ENCODE measurements around the gene GTF2F2. TPM values are rescaled to one million over a fixed set of nuclear protein-coding genes. Genes with fewer than 3 reads are reported as not detected.

GTF2F2 gene
- polyA plus RNA-seq (2012; ENCODE audit: insufficient read depth, insufficient read length, low read depth), result 15.4 TPM

- Histone ChIP-seq H3K36me3 (no peaks in the 10 kb centered on the region), H3K4me1 (0 out of 2 replicates have a peak, but pooled peaks cover 4% of the 10 kb centered on the region), H3K4me3 (ENCODE audit: low read depth, low read length) (peak within 1 kb of the TSS; percentile 93), H3K27me3 (no peaks in the 10 kb centered on the region), H3K9me3 (no peaks in the 10 kb centered on the region)
- DNase-seq, result peak; percentile 89
- TF ChIP-seq CTCF (IDR thresholded peaks at IDR 0.05; ENCODE audit: low read depth, low read length), result no peak
Measured at GRCh38 chr13:45119991-45120864, at the start of gene GTF2F2. TSS of gene GTF2F2 (plus strand) at chr13:45120510. CDS start at chr13:45120656, 146 bp downstream.

- Histone ChIP-seq H3K27me3 (no peaks in the 10 kb centered on the region), H3K4me3 (ENCODE audit: low read depth, low read length) (no peak overlapping the region), H3K9me3 (no peaks in the 10 kb centered on the region), H3K4me1 (no peaks in the 10 kb centered on the region), H3K36me3 (no peaks in the 10 kb centered on the region)
- DNase-seq, result peak; percentile 10
- TF ChIP-seq CTCF (IDR thresholded peaks at IDR 0.05; ENCODE audit: low read depth, low read length), result no peak
Measured at GRCh38 chr13:45073809-45074208, 46.5 kb upstream of the GTF2F2 start.

- Histone ChIP-seq H3K9me3 (no peaks in the 10 kb centered on the region), H3K36me3 (no peaks in the 10 kb centered on the region), H3K4me3 (ENCODE audit: low read depth, low read length) (no peak overlapping the region), H3K27me3 (no peaks in the 10 kb centered on the region), H3K4me1 (no peaks in the 10 kb centered on the region)
- no peak for TF ChIP-seq CTCF (IDR thresholded peaks at IDR 0.05; ENCODE audit: low read depth, low read length)
- DNase-seq, result no peak
Measured at GRCh38 chr13:45074721-45075120, 45.6 kb upstream of the GTF2F2 start.

- no peaks in the 10 kb centered on the region; the same call in 1 of the 2 replicates for H3K27me3 ChIP-seq
- H3K4me1 ChIP-seq, result no peaks in the 10 kb centered on the region
- H3K4me3 ChIP-seq (ENCODE audit: low read depth, low read length), result no peak overlapping the region
- DNase-seq, result no peak
- TF ChIP-seq CTCF (IDR thresholded peaks at IDR 0.05; ENCODE audit: low read depth, low read length), result no peak
- no peaks in the 10 kb centered on the region for H3K9me3 ChIP-seq
- no peaks in the 10 kb centered on the region for H3K36me3 ChIP-seq
Measured at GRCh38 chr13:45078003-45078402, 42.3 kb upstream of the GTF2F2 start.

- no peaks in the 10 kb centered on the region for H3K4me1 ChIP-seq
- H3K36me3 ChIP-seq, result no peaks in the 10 kb centered on the region
- TF ChIP-seq CTCF (IDR thresholded peaks at IDR 0.05; ENCODE audit: low read depth, low read length), result no peak
- no peaks in the 10 kb centered on the region; the same call in 1 of the 2 replicates for H3K27me3 ChIP-seq
- no peak overlapping the region for H3K4me3 ChIP-seq (ENCODE audit: low read depth, low read length)
- no peak for DNase-seq
- H3K9me3 ChIP-seq, result no peaks in the 10 kb centered on the region
Measured at GRCh38 chr13:45082964-45083363, 37.3 kb upstream of the GTF2F2 start.

- Histone ChIP-seq H3K9me3 (no peaks in the 10 kb centered on the region), H3K36me3 (no peaks in the 10 kb centered on the region), H3K4me3 (ENCODE audit: low read depth, low read length) (no peak overlapping the region), H3K4me1 (no peaks in the 10 kb centered on the region), H3K27me3 (no peaks in the 10 kb centered on the region; the same call in 1 of the 2 replicates)
- DNase-seq, result no peak
- TF ChIP-seq CTCF (IDR thresholded peaks at IDR 0.05; ENCODE audit: low read depth, low read length), result no peak
Measured at GRCh38 chr13:45084515-45084914, 35.8 kb upstream of the GTF2F2 start.

Measured in BE2C (cell line).